IPS-18a (cell line): Measurements from ENCODE around the gene MARCKSL1.
A peak's percentile ranks its signal among the peaks of the same experiment; 100 is the strongest.
"Not testable (repeated sequence)": the region's sequence is repeated elsewhere in the genome, so short reads cannot be mapped to it uniquely, and the experiment has no call there.

ENCODE experiments used
- H3K27ac ChIP-seq: one replicate; pipeline ENCODE4 v1.5.1; 2013; ENCODE audit warnings: low read length
- H3K27me3 ChIP-seq: one replicate; pipeline ENCODE4 v1.6.1; 2013; ENCODE audit warnings: mild to moderate bottlenecking, low read length; ENCODE audit not compliant: control insufficient read depth, insufficient read depth
- H3K36me3 ChIP-seq: one replicate; pipeline ENCODE4 v1.6.1; 2013; ENCODE audit warnings: low read depth, low read length; ENCODE audit not compliant: control insufficient read depth
- H3K4me1 ChIP-seq: one replicate; pipeline ENCODE4 v1.6.1; 2013; ENCODE audit warnings: low read depth, low read length; ENCODE audit not compliant: control insufficient read depth
- H3K4me3 ChIP-seq: one replicate; pipeline ENCODE4 v1.5.1; 2013; ENCODE audit warnings: low read length
- H3K9ac ChIP-seq: one replicate; pipeline ENCODE4 v1.6.1; 2013; ENCODE audit warnings: mild to moderate bottlenecking, low read length, moderate library complexity
- H3K9me3 ChIP-seq: one replicate; pipeline ENCODE4 v1.6.1; 2013; ENCODE audit warnings: low read depth, low read length; ENCODE audit not compliant: control insufficient read depth

Gene MARCKSL1

GRCh38 chr1:32299327-32299726, 36.7 kb downstream of the MARCKSL1 start:
- Histone ChIP-seq H3K4me1 (peaks cover 6% of the 10 kb centered on the region), H3K9me3 (no peaks in the 10 kb centered on the region), H3K36me3 (peaks cover 24% of the 10 kb centered on the region), H3K27me3 (no peaks in the 10 kb centered on the region), H3K4me3 (no peak overlapping the region), H3K27ac (no peak overlapping the region), H3K9ac (no peak overlapping the region)

GRCh38 chr1:32298211-32298610, 37.8 kb downstream of the MARCKSL1 start:
- not testable (repeated sequence) for H3K27ac ChIP-seq, H3K27me3 ChIP-seq, H3K4me3 ChIP-seq, H3K4me1 ChIP-seq, H3K9me3 ChIP-seq, H3K9ac ChIP-seq
- H3K36me3 ChIP-seq = peaks cover 14% of the 10 kb centered on the region

GRCh38 chr1:32291708-32292538, 44.1 kb downstream of the MARCKSL1 start, which contains the start of gene HDAC1:
Gene HDAC1, plus strand, starts transcription at chr1:32292083. Its CDS starts 87 bp downstream, at chr1:32292170.
- no peaks in the 10 kb centered on the region for H3K9me3 ChIP-seq
- no peak within 1 kb of the TSS for H3K27ac ChIP-seq
- peak within 1 kb of the TSS; percentile 78 for H3K4me3 ChIP-seq
- peaks cover 6% of the 10 kb centered on the region for H3K4me1 ChIP-seq
- peak within 1 kb of the TSS; percentile 68 for H3K9ac ChIP-seq
- no peaks in the 10 kb centered on the region for H3K27me3 ChIP-seq
- no peaks in the 10 kb centered on the region for H3K36me3 ChIP-seq

- Histone ChIP-seq H3K27me3 (no peaks in the 10 kb centered on the region), H3K4me3 (peak overlapping the region; percentile 78), H3K36me3 (no peaks in the 10 kb centered on the region), H3K9ac (peak overlapping the region; percentile 68), H3K9me3 (no peaks in the 10 kb centered on the region), H3K27ac (no peak overlapping the region), H3K4me1 (peaks cover under 1% of the 10 kb centered on the region)
These were observed 44.8 kb downstream of the MARCKSL1 start for GRCh38 chr1:32291145-32291707.

- Histone ChIP-seq H3K4me3 (no peak overlapping the region), H3K27me3 (no peaks in the 10 kb centered on the region), H3K4me1 (no peaks in the 10 kb centered on the region), H3K9me3 (no peaks in the 10 kb centered on the region), H3K9ac (no peak overlapping the region), H3K27ac (no peak overlapping the region), H3K36me3 (peaks cover 7% of the 10 kb centered on the region)
These were observed 46.8 kb downstream of the MARCKSL1 start for GRCh38 chr1:32289256-32289655.

GRCh38 chr1:32286763-32287162, 49.3 kb downstream of the MARCKSL1 start:
- Histone ChIP-seq H3K4me3 (no peak overlapping the region), H3K36me3 (peaks cover 7% of the 10 kb centered on the region), H3K9me3 (no peaks in the 10 kb centered on the region), H3K4me1 (no peaks in the 10 kb centered on the region), H3K9ac (no peak overlapping the region), H3K27me3 (no peaks in the 10 kb centered on the region), H3K27ac (no peak overlapping the region)

GRCh38 chr1:32285658-32286057, 50.4 kb downstream of the MARCKSL1 start:
- Histone ChIP-seq H3K9me3 (no peaks in the 10 kb centered on the region), H3K4me3 (no peak overlapping the region), H3K27ac (no peak overlapping the region), H3K36me3 (peaks cover 7% of the 10 kb centered on the region), H3K9ac (no peak overlapping the region), H3K27me3 (no peaks in the 10 kb centered on the region), H3K4me1 (no peaks in the 10 kb centered on the region)

GRCh38 chr1:32284777-32285176, 51.3 kb downstream of the MARCKSL1 start:
- H3K4me1 ChIP-seq, H3K9me3 ChIP-seq, H3K27me3 ChIP-seq, H3K4me3 ChIP-seq, H3K9ac ChIP-seq, H3K27ac ChIP-seq: not testable (repeated sequence)
- peaks cover 11% of the 10 kb centered on the region for H3K36me3 ChIP-seq
